ENCODE measurements around the gene STIMATE.

GRCh38 chr3:52838561-52839267 lies 58.6 kb downstream of the STIMATE start:
- no peak for TF ChIP-seq POLR2A (IDR thresholded peaks at IDR 0.05)
- TF ChIP-seq CTCF (IDR thresholded peaks at IDR 0.05) = no peak
- no peak for TF ChIP-seq POLR2AphosphoS5 (IDR thresholded peaks at IDR 0.05)
- TF ChIP-seq EP300 (IDR thresholded peaks at IDR 0.05) = no peak

All from stomach (tissue), 4 donors.